ENCODE data around the gene IPO4.

Gene IPO4

GRCh38 chr14:24194186-24194872 is 5.7 kb upstream of the IPO4 start:
- no peak for DNase-seq

- DNase-seq, result no peak
These were observed 4.3 kb upstream of the IPO4 start for GRCh38 chr14:24192933-24193332.

GRCh38 chr14:24190416-24190815 is 1.8 kb upstream of the IPO4 start:
- no peak for DNase-seq

GRCh38 chr14:24189460-24189859 is 844 bp upstream of the IPO4 start:
- DNase-seq, result no peak

GRCh38 chr14:24189059-24189375 is 401 bp upstream of the IPO4 start:
- DNase-seq, result no peak

- no peak for DNase-seq
These were observed 1.1 kb downstream of the IPO4 start for GRCh38 chr14:24187539-24187915.

GRCh38 chr14:24186831-24187538 is 1.6 kb downstream of the IPO4 start:
- no peak for DNase-seq

GRCh38 chr14:24185741-24186140 is 2.9 kb downstream of the IPO4 start:
- DNase-seq, result no peak

- no peak for DNase-seq
These were observed 3.6 kb downstream of the IPO4 start for GRCh38 chr14:24185026-24185425.

GRCh38 chr14:24184104-24184970 is 4.3 kb downstream of the IPO4 start:
- DNase-seq, result no peak

- no peak for DNase-seq
These were observed 5.6 kb downstream of the IPO4 start for GRCh38 chr14:24183014-24183481.

GRCh38 chr14:24182110-24182882 is 6.3 kb downstream of the IPO4 start:
- no peak for DNase-seq

- DNase-seq, result no peak
These were observed 7.1 kb downstream of the IPO4 start for GRCh38 chr14:24181371-24182077.

GRCh38 chr14:24179961-24180796 is 8.4 kb downstream of the IPO4 start:
- DNase-seq, result no peak

- DNase-seq, result no peak
These were observed 9.2 kb downstream of the IPO4 start for GRCh38 chr14:24179294-24179960.

GRCh38 chr14:24178399-24179178 is 10.0 kb downstream of the IPO4 start:
- DNase-seq, result no peak

- no peak for DNase-seq
These were observed 10.7 kb downstream of the IPO4 start for GRCh38 chr14:24177891-24178290.

- no peak for DNase-seq
These were observed 11.4 kb downstream of the IPO4 start for GRCh38 chr14:24177041-24177825.

- DNase-seq, result no peak
These were observed 12.0 kb downstream of the IPO4 start for GRCh38 chr14:24176599-24176998.

Measured in hematopoietic multipotent progenitor cell treated with erythropoietin and hydrocortisone succinate and interleukin-3 and kit ligand, for 4 days (in vitro differentiated cells).